Measurements from ENCODE around the gene XRCC6.

GRCh38 chr22:41687901-41688364 is 66.8 kb downstream of the XRCC6 start:
- TF ChIP-seq CTCF (IDR thresholded peaks at IDR 0.05) (no peak), EP300 (IDR thresholded peaks at IDR 0.05) (no peak)
